Testis (tissue), 2 donors: ENCODE measurements around the gene AMOTL1.

Source experiments
- POLR2A ChIP-seq: fragments of 450-650 bp; IDR thresholded peaks from one replicate; pipeline ENCODE4 v1.6.1; 2017; ENCODE audit warnings: antibody characterized with exemption, mild to moderate bottlenecking, moderate library complexity
- TF ChIP-seq, protein P1 (sequence below), 3 experiments: fragments of 450-650 bp in 2 of 3; fragments of 200-600 bp in 1 of 3; sonication (generic) in 1 of 3; IDR thresholded peaks; one replicate each; pipeline ENCODE4 v1.5.1; 2016 to 2019; ENCODE audit warnings: antibody characterized with exemption in 3 of 3, mild to moderate bottlenecking in 2 of 3, moderate library complexity in 1 of 3

DNA sequence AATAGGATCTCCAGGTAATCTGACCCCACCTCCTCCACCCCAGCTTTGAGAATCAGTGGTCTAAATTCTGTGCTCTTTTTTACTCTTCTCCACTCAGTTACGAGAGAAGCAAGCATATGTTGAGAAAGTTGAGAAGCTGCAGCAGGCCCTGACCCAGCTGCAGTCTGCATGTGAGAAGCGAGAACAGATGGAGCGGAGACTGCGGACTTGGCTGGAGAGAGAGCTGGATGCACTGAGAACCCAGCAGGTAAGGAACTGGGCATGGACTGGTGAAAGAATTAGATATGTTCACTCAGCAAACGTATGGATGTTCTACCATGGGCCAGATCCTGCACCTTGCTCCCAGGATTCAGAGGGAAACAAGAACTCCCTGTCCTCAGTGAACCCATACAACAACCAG is 85.7 kb downstream of the AMOTL1 start:
- no peak for TF ChIP-seq POLR2A
- TF ChIP-seq, protein P1, sequence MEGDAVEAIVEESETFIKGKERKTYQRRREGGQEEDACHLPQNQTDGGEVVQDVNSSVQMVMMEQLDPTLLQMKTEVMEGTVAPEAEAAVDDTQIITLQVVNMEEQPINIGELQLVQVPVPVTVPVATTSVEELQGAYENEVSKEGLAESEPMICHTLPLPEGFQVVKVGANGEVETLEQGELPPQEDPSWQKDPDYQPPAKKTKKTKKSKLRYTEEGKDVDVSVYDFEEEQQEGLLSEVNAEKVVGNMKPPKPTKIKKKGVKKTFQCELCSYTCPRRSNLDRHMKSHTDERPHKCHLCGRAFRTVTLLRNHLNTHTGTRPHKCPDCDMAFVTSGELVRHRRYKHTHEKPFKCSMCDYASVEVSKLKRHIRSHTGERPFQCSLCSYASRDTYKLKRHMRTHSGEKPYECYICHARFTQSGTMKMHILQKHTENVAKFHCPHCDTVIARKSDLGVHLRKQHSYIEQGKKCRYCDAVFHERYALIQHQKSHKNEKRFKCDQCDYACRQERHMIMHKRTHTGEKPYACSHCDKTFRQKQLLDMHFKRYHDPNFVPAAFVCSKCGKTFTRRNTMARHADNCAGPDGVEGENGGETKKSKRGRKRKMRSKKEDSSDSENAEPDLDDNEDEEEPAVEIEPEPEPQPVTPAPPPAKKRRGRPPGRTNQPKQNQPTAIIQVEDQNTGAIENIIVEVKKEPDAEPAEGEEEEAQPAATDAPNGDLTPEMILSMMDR (IDR thresholded peaks at IDR 0.05) = no peak
